ENCODE data around the gene SBSN. TPM values are rescaled to one million over a fixed set of nuclear protein-coding genes. Genes with fewer than 3 reads are reported as not detected.

Gene SBSN
- total and polyA plus RNA-seq, 8 donors = 0.15 to 0.16 TPM; not detected in 6

- ATAC-seq = no peak
- intact Hi-C loops (cut with DNase I) = no loop called here
- 86 to 91% methylated on average over 3 of the region's 3 CpGs for WGBS, 2 donors
Observed at GRCh38 chr19:35516310-35516709, 11.8 kb downstream of the SBSN start.

DNA sequence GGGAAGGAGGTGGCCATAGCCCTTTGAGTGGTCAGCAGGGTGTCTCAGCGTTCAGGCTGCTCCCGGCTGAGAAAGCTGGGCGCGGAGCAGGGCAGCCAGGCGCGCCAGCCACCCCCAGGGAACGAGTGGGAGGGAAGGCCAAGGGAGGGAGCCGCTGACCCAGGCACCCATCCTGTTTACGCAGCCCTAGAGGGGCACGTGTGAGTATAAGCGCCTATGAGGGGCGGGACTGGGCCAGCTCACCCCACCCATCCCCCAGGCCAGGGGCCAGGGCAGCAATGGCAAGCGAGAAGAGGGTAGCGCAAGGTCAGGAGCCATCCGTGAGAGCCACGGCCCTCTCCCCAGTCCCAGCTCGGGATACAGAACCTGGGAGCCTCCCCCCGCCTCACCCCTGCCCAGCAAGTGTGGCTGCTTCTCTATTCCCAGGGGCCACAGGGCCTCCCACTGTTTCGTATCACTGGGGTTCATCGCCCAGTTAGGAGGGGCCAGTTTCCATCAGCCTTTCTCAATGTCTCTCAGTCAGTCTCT, 13.8 kb downstream of the SBSN start:
- ATAC-seq = no peak
- no peaks in the 10 kb centered on the region for H3K27me3 ChIP-seq
- H3K4me3 ChIP-seq = no peak overlapping the region
- no peak for FAIRE-seq
- intact Hi-C loops (cut with DNase I) = no loop called here
- H3K4me1 ChIP-seq = no peaks in the 10 kb centered on the region
- no peak for DNase-seq
- no peak overlapping the region for H3K27ac ChIP-seq
- H3K36me3 ChIP-seq = no peaks in the 10 kb centered on the region
- no peaks in the 10 kb centered on the region for H3K9me3 ChIP-seq
- WGBS, 2 donors = 42 to 49% methylated on average over 16 to 20 of the region's 20 CpGs
- TF ChIP-seq, protein P1, sequence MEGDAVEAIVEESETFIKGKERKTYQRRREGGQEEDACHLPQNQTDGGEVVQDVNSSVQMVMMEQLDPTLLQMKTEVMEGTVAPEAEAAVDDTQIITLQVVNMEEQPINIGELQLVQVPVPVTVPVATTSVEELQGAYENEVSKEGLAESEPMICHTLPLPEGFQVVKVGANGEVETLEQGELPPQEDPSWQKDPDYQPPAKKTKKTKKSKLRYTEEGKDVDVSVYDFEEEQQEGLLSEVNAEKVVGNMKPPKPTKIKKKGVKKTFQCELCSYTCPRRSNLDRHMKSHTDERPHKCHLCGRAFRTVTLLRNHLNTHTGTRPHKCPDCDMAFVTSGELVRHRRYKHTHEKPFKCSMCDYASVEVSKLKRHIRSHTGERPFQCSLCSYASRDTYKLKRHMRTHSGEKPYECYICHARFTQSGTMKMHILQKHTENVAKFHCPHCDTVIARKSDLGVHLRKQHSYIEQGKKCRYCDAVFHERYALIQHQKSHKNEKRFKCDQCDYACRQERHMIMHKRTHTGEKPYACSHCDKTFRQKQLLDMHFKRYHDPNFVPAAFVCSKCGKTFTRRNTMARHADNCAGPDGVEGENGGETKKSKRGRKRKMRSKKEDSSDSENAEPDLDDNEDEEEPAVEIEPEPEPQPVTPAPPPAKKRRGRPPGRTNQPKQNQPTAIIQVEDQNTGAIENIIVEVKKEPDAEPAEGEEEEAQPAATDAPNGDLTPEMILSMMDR (IDR thresholded peaks at IDR 0.05) = no peak

More at GRCh38 chr19:35516310-35516709, 11.8 kb downstream of the SBSN start:
- no peak for DNase-seq
- TF ChIP-seq, protein P1 (IDR thresholded peaks at IDR 0.05) = no peak
- H3K4me3 ChIP-seq = no peak overlapping the region
- no peak for FAIRE-seq
- H3K27ac ChIP-seq = no peak overlapping the region
- H3K36me3 ChIP-seq = no peaks in the 10 kb centered on the region
- no peaks in the 10 kb centered on the region for H3K27me3 ChIP-seq
- no peaks in the 10 kb centered on the region for H3K4me1 ChIP-seq
- no peaks in the 10 kb centered on the region for H3K9me3 ChIP-seq

- 33 to 37% methylated on average over 11 to 15 of the region's 15 CpGs for WGBS, 2 donors
- Histone ChIP-seq H3K27me3 (no peaks in the 10 kb centered on the region), H3K36me3 (no peaks in the 10 kb centered on the region), H3K4me1 (peaks cover 0 to 3% (median 0%) of the 10 kb centered on the region in 3 donors), H3K27ac (no peak within 1 kb of the TSS), H3K9me3 (no peaks in the 10 kb centered on the region), H3K4me3 (no peak within 1 kb of the TSS)
- no peak for ATAC-seq
- TF ChIP-seq, protein P1 (IDR thresholded peaks at IDR 0.05) = no peak
- no peak for DNase-seq
- no peak for FAIRE-seq
- intact Hi-C loops (cut with DNase I) = no loop called here
Observed at GRCh38 chr19:35513628-35514281, 14.4 kb downstream of the SBSN start, which contains the start of gene DMKN. Gene DMKN, minus strand, starts transcription at chr19:35513649. Its CDS starts 174 bp downstream, at chr19:35513475.

DNA sequence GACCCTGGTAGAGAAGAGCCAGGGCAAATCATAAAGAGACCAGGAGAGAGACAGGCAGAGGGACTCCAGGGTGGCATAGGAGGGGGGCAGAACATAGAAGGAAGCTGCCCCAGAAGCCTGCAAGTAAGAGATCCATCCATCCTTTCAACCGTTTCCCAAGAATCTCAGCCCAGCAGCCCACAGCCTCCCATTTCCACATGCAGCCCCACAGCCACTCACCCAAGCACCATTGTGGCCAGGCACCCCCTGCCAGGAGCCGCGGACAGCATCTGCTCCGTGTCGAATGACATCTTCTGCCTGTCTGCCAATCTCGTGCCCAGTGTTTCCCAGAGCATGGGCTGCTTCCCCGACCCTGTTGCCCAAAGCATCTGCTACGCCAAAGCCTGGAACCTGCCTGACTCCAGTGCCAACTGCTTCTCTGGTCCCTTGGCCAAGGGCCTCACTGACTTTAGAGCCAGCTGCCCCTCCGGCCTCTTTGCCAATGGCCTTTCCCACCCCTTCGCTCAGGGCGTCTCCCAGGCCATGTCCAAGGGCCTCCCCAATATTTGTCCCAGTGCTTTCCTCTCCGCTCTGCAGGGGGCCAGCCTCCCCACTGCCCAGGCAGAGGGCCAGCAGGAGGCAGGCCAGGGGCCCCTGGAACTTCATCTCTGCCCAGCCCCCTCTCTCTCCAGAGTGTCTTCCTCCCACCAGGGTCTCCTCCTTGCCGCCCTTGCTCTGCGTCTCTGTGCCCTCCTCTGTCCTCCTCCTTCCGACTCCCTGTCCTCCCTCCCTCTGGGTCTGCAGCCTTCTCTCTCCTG, 15.1 kb downstream of the SBSN start:
- intact Hi-C loops (cut with DNase I) = no loop called here
- H3K9me3 ChIP-seq = no peaks in the 10 kb centered on the region
- H3K4me3 ChIP-seq = no peak overlapping the region
- TF ChIP-seq, protein P1 (IDR thresholded peaks at IDR 0.05) = no peak
- ATAC-seq (no peak), FAIRE-seq (no peak), DNase-seq (no peak)
- H3K4me1 ChIP-seq = peaks cover 0 to 8% (median 4%) of the 10 kb centered on the region in 3 donors
- WGBS, 2 donors = 85 to 89% methylated on average over 15 of the region's 15 CpGs
- no peaks in the 10 kb centered on the region for H3K36me3 ChIP-seq
- H3K27ac ChIP-seq = no peak overlapping the region
- H3K27me3 ChIP-seq = no peaks in the 10 kb centered on the region

All from pancreas (tissue), 10 donors.